H9 (cell line): ENCODE results near the gene SLIT1. TPM values are rescaled to one million over a fixed set of nuclear protein-coding genes. Genes with fewer than 3 reads are reported as not detected.

ENCODE experiments used
- DNase-seq: peaks from one replicate; pipeline ENCODE4 v3.0.0-alpha.2; 2017
- H2AFZ ChIP-seq: one replicate; pipeline ENCODE4 v1.6.1; 2013; ENCODE audit warnings: mild to moderate bottlenecking, low read length, control low read depth, moderate library complexity
- H2AK5ac ChIP-seq: 2 replicates; pipeline ENCODE4 v1.6.1; 2013; ENCODE audit warnings: low read length, control low read depth, mixed read lengths; ENCODE audit not compliant: insufficient read length
- H2BK120ac ChIP-seq: one replicate; pipeline ENCODE4 v1.6.1; 2013; ENCODE audit warnings: low read depth, mild to moderate bottlenecking, low read length, control low read depth, inconsistent platforms; ENCODE audit not compliant: poor library complexity, severe bottlenecking
- H2BK12ac ChIP-seq: 2 replicates; pipeline ENCODE4 v1.6.1; 2013; ENCODE audit warnings: low read length, control low read depth, mixed read lengths, low read depth; ENCODE audit not compliant: insufficient read length
- H2BK15ac ChIP-seq: 2 replicates; pipeline ENCODE4 v1.6.1; 2013; ENCODE audit warnings: low read depth, low read length, control low read depth
- H2BK20ac ChIP-seq: one replicate; pipeline ENCODE4 v1.6.1; 2013; ENCODE audit warnings: low read depth, mild to moderate bottlenecking, low read length, control low read depth, inconsistent platforms; ENCODE audit not compliant: poor library complexity, severe bottlenecking
- H2BK5ac ChIP-seq: 2 replicates; pipeline ENCODE4 v1.6.1; 2013; ENCODE audit warnings: low read length, control low read depth, mixed read lengths; ENCODE audit not compliant: insufficient read length
- H3K14ac ChIP-seq: 2 replicates; pipeline ENCODE4 v1.6.1; 2013; ENCODE audit warnings: low read length, control low read depth; ENCODE audit not compliant: insufficient read depth
- H3K18ac ChIP-seq: 2 replicates; pipeline ENCODE4 v1.6.1; 2013; ENCODE audit warnings: low read depth, mild to moderate bottlenecking, mixed read lengths, low read length, control low read depth; ENCODE audit not compliant: insufficient read length
- H3K23ac ChIP-seq: 2 replicates; pipeline ENCODE4 v1.6.1; 2013; ENCODE audit warnings: low read length, control low read depth, mixed read lengths, low read depth; ENCODE audit not compliant: insufficient read length
- H3K23me2 ChIP-seq: 2 replicates; pipeline ENCODE4 v1.6.1; 2013; ENCODE audit warnings: low read depth, mild to moderate bottlenecking, mixed read lengths, low read length, control low read depth; ENCODE audit not compliant: insufficient read length, poor library complexity, severe bottlenecking
- H3K27ac ChIP-seq: 2 replicates; pipeline ENCODE4 v1.5.1; 2013; ENCODE audit warnings: low read length, control low read depth, mixed read lengths, low read depth; ENCODE audit not compliant: insufficient read length
- H3K27me3 ChIP-seq: 2 replicates; pipeline ENCODE4 v1.6.1; 2013; ENCODE audit warnings: low read length, control low read depth, inconsistent platforms; ENCODE audit not compliant: insufficient read depth
- H3K4ac ChIP-seq: 2 replicates; pipeline ENCODE4 v1.6.1; 2013; ENCODE audit warnings: low read depth, mild to moderate bottlenecking, control low read depth, inconsistent platforms, low read length, moderate library complexity
- H3K4me1 ChIP-seq: 2 replicates; pipeline ENCODE4 v1.6.1; 2013; ENCODE audit warnings: low read length, control low read depth, inconsistent platforms; ENCODE audit not compliant: insufficient read depth
- H3K4me2 ChIP-seq: 2 replicates; pipeline ENCODE4 v1.6.1; 2013; ENCODE audit warnings: low read length, control low read depth, mixed read lengths; ENCODE audit not compliant: insufficient read length, insufficient read depth
- H3K56ac ChIP-seq: 2 replicates; pipeline ENCODE4 v1.6.1; 2013; ENCODE audit warnings: low read depth, mild to moderate bottlenecking, mixed read lengths, low read length, control low read depth; ENCODE audit not compliant: insufficient read length
- H3K79me1 ChIP-seq: 2 replicates; pipeline ENCODE4 v1.6.1; 2013; ENCODE audit warnings: low read depth, mild to moderate bottlenecking, moderate library complexity, low read length, control low read depth, inconsistent platforms; ENCODE audit not compliant: insufficient read depth, poor library complexity, severe bottlenecking
- H3K79me2 ChIP-seq: 2 replicates; pipeline ENCODE4 v1.6.1; 2013; ENCODE audit warnings: low read length, control low read depth, inconsistent platforms; ENCODE audit not compliant: insufficient read depth
- H3K9ac ChIP-seq: 2 replicates; pipeline ENCODE4 v1.6.1; 2013; ENCODE audit warnings: low read length, control low read depth, mixed read lengths; ENCODE audit not compliant: insufficient read length; ENCODE audit errors: extremely low read depth
- H3K9me3 ChIP-seq: one replicate; pipeline ENCODE4 v1.6.1; 2013; ENCODE audit warnings: low read depth, low read length, inconsistent platforms; ENCODE audit not compliant: control insufficient read depth
- H3T11ph ChIP-seq: one replicate; pipeline ENCODE4 v1.6.1; 2013; ENCODE audit warnings: mild to moderate bottlenecking, low read length, control low read depth, inconsistent platforms
- H4K20me1 ChIP-seq: one replicate; pipeline ENCODE4 v1.6.1; 2013; ENCODE audit not compliant: control insufficient read depth, insufficient read length, insufficient read depth
- H4K5ac ChIP-seq: 2 replicates; pipeline ENCODE4 v1.6.1; 2013; ENCODE audit warnings: low read depth, mild to moderate bottlenecking, mixed read lengths, low read length, control low read depth; ENCODE audit not compliant: insufficient read length
- H4K8ac ChIP-seq: replicated peaks from 2 replicates; pipeline ENCODE4 v1.6.1; 2013; ENCODE audit warnings: low read length, control low read depth, mixed read lengths, low read depth; ENCODE audit not compliant: insufficient read length
- H4K91ac ChIP-seq: 2 replicates; pipeline ENCODE4 v1.6.1; 2013; ENCODE audit warnings: low read depth, mild to moderate bottlenecking, moderate library complexity, mixed read lengths, low read length, control low read depth; ENCODE audit not compliant: insufficient read length
- H3K27ac Mint-ChIP-seq, 3 experiments: 2 replicates in 2 of 3; 3 replicates in 1 of 3; pipeline ENCODE4 v1.8.0; 2020 to 2021; ENCODE audit warnings: mixed read lengths in 3 of 3, mild to moderate bottlenecking in 1 of 3, moderate library complexity in 1 of 3
- H3K27me3 Mint-ChIP-seq: 2 replicates; pipeline ENCODE4 v1.8.0; 2021; ENCODE audit warnings: low read depth, mild to moderate bottlenecking, moderate library complexity, mixed read lengths
- H3K36me3 Mint-ChIP-seq, 3 experiments: 2 replicates in 2 of 3; 3 replicates in 1 of 3; pipeline ENCODE4 v1.8.0; 2020 to 2021; ENCODE audit warnings: low read depth in 3 of 3, mixed read lengths in 3 of 3; ENCODE audit not compliant: insufficient read depth in 1 of 3
- H3K4me1 Mint-ChIP-seq, 2 experiments: 2 replicates each; pipeline ENCODE4 v1.8.0; 2020; ENCODE audit warnings: mixed read lengths in 2 of 2
- H3K4me3 Mint-ChIP-seq, 2 experiments: 2 replicates in 1 of 2; 3 replicates in 1 of 2; pipeline ENCODE4 v1.8.0; 2020 to 2021; ENCODE audit warnings: mild to moderate bottlenecking in 2 of 2, mixed read lengths in 2 of 2, moderate library complexity in 1 of 2
- H3K9me3 Mint-ChIP-seq, 2 experiments: 2 replicates in 1 of 2; 3 replicates in 1 of 2; pipeline ENCODE4 v1.8.0; 2020; ENCODE audit warnings: mild to moderate bottlenecking in 2 of 2, mixed read lengths in 2 of 2, moderate library complexity in 1 of 2
- WGBS: extraction: QIAGEN DNeasy Blood & Tissue Kit; methylation state at CpG from one replicate; pipeline ENCODE4 v1.1.7; 2013; ENCODE audit warnings: missing lambda C conversion rate, low lambda C conversion rate, mixed read lengths; ENCODE audit not compliant: insufficient read length; ENCODE audit errors: extremely low coverage; 5-methylcytosine and 5-hydroxymethylcytosine counted together
- total RNA-seq: library from RNA; stranded (reverse); gene quantifications from 2 replicates; pipeline ENCODE4 v1.2.1, GENCODE V29; 2021
- TF ChIP-seq, protein P1 (sequence below): fragments of 200-600 bp; sonication (generic); conservative IDR thresholded peaks from 3 replicates; pipeline ENCODE4 v1.8.0; 2021; ENCODE audit warnings: antibody characterized with exemption, mild to moderate bottlenecking

Gene SLIT1
- total RNA-seq, 1 experiment from 2014 or later: 0.57 TPM

DNA sequence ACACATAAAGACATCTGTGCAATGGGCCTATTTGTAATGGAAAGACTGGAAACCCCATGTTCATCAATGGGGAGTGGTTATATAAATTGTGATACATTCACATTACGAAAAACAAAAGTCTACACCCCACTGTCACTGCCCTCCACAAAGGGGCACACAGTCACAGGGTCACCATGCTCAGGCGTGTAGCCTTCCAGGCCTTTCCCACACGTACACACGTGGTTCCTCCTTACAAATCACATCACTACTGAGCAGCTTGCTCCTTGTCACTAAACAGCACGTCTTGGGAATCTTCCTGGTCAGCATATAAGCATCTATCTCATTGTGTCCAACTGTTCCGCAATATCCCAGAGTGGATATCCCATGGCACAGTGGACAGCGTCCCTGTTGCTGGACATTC is 163.1 kb downstream of the SLIT1 start:
- Mint-ChIP-seq H3K36me3 (no peaks in the 10 kb centered on the region), H3K9me3 (no peaks in the 10 kb centered on the region), H3K27me3 (peaks cover 2% of the 10 kb centered on the region; the same call in 1 of the 2 replicates), H3K4me1 (peaks cover 10 to 26% of the 10 kb centered on the region in 2 experiments), H3K4me3 (no peak overlapping the region), H3K27ac (no peak overlapping the region)
- Histone ChIP-seq H2BK12ac (no peak overlapping the region), H3K27ac (no peak overlapping the region), H2BK20ac (no peak overlapping the region), H2BK15ac (no peak overlapping the region), H3K23me2 (no peaks in the 10 kb centered on the region), H3K79me2 (no peaks in the 10 kb centered on the region), H3K9me3 (no peaks in the 10 kb centered on the region), H4K8ac (no peak overlapping the region), H3T11ph (no peak overlapping the region), H4K5ac (no peak overlapping the region), H4K20me1 (no peaks in the 10 kb centered on the region), H2BK5ac (no peak overlapping the region), H3K27me3 (no peaks in the 10 kb centered on the region), H2AFZ (no peak overlapping the region), H3K18ac (no peak overlapping the region), H3K4ac (no peak overlapping the region), H3K9ac (no peak overlapping the region), H3K79me1 (no peaks in the 10 kb centered on the region), H4K91ac (no peak overlapping the region), H3K14ac (no peak overlapping the region), H3K4me1 (no peaks in the 10 kb centered on the region), H3K56ac (no peak overlapping the region), H3K4me2 (no peak overlapping the region), H2AK5ac (no peak overlapping the region), H3K23ac (no peak overlapping the region), H2BK120ac (no peak overlapping the region)
- no CpG with 5 or more reads among the region's 7 CpGs for WGBS
- TF ChIP-seq, protein P1, sequence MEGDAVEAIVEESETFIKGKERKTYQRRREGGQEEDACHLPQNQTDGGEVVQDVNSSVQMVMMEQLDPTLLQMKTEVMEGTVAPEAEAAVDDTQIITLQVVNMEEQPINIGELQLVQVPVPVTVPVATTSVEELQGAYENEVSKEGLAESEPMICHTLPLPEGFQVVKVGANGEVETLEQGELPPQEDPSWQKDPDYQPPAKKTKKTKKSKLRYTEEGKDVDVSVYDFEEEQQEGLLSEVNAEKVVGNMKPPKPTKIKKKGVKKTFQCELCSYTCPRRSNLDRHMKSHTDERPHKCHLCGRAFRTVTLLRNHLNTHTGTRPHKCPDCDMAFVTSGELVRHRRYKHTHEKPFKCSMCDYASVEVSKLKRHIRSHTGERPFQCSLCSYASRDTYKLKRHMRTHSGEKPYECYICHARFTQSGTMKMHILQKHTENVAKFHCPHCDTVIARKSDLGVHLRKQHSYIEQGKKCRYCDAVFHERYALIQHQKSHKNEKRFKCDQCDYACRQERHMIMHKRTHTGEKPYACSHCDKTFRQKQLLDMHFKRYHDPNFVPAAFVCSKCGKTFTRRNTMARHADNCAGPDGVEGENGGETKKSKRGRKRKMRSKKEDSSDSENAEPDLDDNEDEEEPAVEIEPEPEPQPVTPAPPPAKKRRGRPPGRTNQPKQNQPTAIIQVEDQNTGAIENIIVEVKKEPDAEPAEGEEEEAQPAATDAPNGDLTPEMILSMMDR: no peak
- no peak for DNase-seq
